Spleen (tissue), 7 donors: ENCODE results near the gene EMC6.

Experiments
- POLR2A ChIP-seq, 3 donors: fragments of 450-650 bp; IDR thresholded peaks; one replicate each; pipeline ENCODE4 v1.5.1; 2017; ENCODE audit warnings: antibody characterized with exemption in 3 of 3, mild to moderate bottlenecking in 1 of 3
- POLR2AphosphoS5 ChIP-seq, 3 donors: sonication (generic); formaldehyde crosslinking; IDR thresholded peaks; one replicate each; pipeline ENCODE4 v1.5.1; 2017; ENCODE audit warnings: antibody characterized with exemption in 3 of 3
- TF ChIP-seq, protein P1 (sequence below), 11 experiments: fragments of 200-600 bp in 7 of 11; fragments of 450-650 bp in 4 of 11; sonication (generic) in 4 of 11; IDR thresholded peaks in 8 of 11; conservative IDR thresholded peaks in 3 of 11; 1 replicate in 7 of 11; 2 replicates in 4 of 11; pipeline versions ENCODE4 v1.4.0 to v1.8.0; 2016 to 2021; ENCODE audit warnings: antibody characterized with exemption in 11 of 11, inconsistent platforms in 4 of 11, mild to moderate bottlenecking in 1 of 11
- donor health status: DM: no; HTN: no; CAD: no; lungs with moderate emphysema.
- donor health status: DM: no; HTN: no; CAD: no.
- donor health status: DM: no; HTN: no; CAD: no.

DNA sequence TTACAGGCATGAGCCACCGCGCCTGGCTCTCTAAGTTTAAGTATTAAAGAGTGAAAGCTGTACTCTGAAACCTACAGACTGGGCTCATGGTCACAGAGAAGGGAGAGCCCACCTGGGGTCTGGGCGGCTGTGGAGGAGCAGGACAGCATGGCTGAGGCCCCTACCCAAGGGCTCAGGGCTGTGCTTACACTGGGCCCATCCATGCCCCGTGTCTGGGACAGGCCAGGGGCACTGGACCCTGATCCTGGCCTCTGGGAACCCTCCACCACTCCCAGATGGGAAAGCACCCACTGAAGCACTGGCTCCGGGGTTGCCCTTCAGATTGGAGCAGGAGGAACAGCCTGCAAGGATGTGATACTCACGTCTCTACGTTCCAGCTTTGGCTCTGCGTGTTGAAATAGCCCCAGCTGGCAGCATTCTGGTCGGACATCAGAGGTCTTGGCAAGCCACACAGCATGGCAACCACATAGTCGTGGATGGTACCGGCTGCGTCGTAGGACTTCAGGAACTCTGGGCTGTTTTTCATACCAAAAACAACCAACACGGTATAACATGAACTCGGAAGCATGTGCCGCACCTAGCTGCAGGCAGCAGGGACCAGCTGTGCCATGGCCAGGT, 45.5 kb upstream of the EMC6 start:
- TF ChIP-seq, protein P1, sequence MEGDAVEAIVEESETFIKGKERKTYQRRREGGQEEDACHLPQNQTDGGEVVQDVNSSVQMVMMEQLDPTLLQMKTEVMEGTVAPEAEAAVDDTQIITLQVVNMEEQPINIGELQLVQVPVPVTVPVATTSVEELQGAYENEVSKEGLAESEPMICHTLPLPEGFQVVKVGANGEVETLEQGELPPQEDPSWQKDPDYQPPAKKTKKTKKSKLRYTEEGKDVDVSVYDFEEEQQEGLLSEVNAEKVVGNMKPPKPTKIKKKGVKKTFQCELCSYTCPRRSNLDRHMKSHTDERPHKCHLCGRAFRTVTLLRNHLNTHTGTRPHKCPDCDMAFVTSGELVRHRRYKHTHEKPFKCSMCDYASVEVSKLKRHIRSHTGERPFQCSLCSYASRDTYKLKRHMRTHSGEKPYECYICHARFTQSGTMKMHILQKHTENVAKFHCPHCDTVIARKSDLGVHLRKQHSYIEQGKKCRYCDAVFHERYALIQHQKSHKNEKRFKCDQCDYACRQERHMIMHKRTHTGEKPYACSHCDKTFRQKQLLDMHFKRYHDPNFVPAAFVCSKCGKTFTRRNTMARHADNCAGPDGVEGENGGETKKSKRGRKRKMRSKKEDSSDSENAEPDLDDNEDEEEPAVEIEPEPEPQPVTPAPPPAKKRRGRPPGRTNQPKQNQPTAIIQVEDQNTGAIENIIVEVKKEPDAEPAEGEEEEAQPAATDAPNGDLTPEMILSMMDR (IDR thresholded peaks at IDR 0.05 in 8 of 11, conservative IDR thresholded peaks at IDR 0.05 in 3 of 11): no peak
- TF ChIP-seq POLR2A (IDR thresholded peaks at IDR 0.05): no peak
- no peak for TF ChIP-seq POLR2AphosphoS5 (IDR thresholded peaks at IDR 0.05)
